ENCODE measurements around the gene SASH3.

The SASH3 gene

GRCh38 chrX:129785160-129785947 is 5.6 kb downstream of the SASH3 start:
- no peak for DNase-seq

DNA sequence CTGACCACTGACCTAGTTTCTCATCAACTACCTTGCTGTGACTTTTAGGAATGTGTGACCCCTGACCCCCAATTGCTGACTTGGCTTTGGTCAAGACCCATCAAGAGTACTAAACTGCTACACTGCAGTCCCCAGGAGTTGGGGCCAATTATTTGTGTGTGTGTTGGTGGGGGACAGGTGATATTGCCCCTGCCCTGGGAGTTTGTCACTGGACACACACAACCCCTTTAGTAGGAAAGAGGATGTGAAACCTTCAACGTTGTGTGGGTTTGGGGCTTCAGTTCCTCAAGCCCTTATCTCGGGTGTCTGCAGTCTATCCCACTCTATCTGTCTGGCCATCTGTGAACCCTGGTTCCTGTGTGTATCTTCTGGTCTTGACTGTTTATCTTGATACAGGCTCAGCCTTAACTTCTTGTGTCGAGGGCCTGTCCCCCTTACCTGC is 6.5 kb downstream of the SASH3 start:
- no peak for DNase-seq

DNA sequence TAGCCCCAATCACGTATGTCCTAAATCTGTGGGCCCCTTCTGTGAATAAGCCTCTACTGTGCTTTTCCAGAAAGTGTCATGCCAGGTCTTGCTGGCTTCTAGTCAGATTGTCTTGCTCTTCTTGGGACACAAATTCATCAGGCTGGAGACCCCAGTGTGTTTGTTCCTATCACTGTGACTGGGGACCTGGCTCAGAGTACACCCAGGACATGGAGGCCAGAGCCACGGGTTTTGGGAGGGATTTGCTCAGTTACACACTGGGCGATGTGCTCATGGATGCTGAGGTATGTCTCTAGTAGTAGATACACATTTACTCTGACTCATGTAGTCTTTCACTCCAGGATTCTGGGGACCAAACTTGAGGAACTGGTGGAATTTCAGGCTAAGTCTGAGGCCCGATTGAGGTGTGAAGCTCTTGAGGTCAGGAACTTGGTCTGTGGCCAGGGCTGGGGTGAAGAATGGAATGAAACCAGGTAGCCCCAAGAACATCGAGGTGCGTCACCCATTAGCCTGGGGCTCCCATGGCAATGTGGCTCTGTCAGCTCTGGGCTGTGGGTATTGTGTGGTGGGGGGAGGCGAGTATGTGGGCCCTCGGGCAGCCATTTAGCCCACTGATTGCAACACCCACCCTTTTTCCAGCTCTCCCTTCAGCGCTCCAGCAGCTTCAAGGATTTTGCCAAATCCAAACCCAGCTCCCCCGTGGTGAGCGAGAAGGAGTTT is 7.7 kb downstream of the SASH3 start:
- no peak for DNase-seq

DNA sequence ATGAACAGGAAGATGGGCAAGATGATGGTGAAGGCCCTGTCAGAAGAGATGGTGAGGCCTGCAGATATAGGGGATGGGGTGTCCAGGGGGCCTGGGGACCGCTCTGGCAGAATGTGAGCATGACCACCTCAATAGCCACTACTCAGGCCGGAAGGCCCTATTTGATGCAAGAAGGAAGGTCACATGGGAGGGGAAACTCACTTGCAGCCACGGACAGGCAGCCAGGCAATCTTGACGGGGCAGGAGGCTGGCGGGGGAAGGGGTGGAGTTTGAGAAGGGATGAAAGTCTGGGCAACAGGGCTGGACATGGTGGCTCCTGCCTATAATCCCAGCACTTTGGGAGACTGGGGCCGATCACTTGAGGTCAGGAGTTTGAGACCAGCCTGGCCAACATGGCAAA is 8.8 kb downstream of the SASH3 start:
- no peak for DNase-seq

DNA sequence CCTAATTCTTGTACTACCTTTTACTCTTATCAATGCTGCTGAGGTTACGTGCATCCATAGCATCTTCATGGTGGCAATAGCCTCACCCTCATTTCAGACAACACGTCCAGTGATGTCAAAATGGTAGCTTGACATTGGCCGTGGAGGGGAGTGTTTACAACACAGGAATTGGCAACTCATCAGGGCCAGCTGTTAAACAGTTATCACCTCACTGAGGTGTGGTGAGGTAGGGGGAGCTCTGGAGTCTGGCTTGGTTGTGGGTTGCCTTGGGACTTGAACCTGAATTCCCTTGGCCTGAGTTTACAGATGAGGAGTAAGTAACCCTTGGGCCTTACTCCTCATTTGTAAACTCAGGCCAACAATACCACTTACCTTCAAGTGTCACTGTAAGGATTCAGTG is 10.4 kb downstream of the SASH3 start:
- DNase-seq: no peak

GRCh38 chrX:129790808-129791207 is 11.1 kb downstream of the SASH3 start:
- no peak for DNase-seq

- no peak for DNase-seq
Measured at GRCh38 chrX:129791336-129791735, 11.6 kb downstream of the SASH3 start.

- no peak for DNase-seq
Measured at GRCh38 chrX:129791961-129792570, 12.3 kb downstream of the SASH3 start.

GRCh38 chrX:129792586-129793291 is 13.0 kb downstream of the SASH3 start:
- no peak for DNase-seq

DNA sequence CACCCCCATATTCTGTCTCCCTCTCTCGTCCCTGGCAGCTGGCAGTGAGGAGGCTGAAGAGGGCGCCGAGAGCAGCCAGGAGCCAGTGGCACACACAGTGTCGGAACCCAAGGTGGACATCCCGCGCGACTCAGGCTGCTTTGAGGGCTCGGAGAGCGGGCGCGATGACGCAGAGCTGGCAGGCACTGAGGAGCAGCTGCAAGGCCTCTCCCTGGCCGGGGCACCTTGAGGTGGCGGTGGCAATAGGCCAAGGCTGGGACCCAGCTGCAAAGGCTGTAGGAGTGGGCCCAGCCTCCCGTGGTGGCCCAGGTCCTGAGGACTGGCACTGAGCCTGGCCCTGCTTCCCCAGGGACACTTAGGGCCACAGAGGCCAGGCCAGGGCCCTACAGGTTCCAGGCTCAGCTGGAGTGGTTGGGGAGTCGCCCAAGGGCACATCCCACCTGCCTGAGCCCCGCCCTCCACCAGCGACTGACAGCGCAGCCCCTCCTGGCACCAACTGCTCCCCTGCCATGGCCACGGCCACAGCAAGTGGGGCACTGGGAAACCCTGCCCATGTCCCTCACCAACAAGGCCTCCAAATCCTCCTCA is 13.9 kb downstream of the SASH3 start:
- no peak for DNase-seq

DNA sequence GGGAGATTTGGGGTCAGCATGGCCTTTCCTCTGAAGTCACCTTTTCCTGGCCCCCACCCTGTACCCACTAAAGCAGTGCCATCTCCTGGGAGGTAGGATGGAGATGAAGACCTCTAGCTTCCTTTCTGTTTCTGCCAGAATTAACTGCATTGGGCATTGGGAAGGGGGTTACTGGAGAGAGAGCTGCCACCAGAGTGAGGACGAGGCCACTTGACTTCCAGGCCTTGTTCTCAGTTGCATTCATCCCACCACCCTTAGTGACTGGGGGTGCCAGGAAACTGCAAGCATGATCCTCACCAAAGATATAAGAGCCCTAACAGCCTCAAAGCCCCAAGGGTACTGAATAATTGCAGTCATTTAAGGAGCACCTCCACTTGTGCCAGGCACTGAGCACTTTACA is 15.8 kb downstream of the SASH3 start:
- no peak for DNase-seq

- no peak for DNase-seq
Measured at GRCh38 chrX:129797251-129797906, 17.6 kb downstream of the SASH3 start.

DNA sequence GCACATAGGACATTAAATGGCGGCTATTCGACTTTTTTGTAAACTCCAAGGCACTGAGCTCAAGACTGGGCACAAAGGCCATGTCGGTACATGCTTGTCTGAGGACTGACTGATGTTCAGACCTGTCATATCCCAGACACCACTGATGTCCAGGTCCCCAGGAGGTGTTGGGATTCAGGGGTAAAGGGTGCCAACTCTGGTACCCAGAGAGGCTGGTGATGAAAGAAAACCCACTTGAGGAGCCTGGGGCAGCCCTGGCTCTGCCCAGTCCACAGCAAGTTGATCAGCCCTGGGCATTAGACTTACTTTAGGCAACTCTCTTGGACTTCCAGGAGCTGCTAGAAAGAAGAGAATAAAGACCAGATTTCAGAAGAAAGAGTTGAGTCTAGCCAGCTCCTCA is 18.7 kb downstream of the SASH3 start:
- DNase-seq: no peak

GRCh38 chrX:129798888-129799287 is 19.1 kb downstream of the SASH3 start:
- no peak for DNase-seq

DNA sequence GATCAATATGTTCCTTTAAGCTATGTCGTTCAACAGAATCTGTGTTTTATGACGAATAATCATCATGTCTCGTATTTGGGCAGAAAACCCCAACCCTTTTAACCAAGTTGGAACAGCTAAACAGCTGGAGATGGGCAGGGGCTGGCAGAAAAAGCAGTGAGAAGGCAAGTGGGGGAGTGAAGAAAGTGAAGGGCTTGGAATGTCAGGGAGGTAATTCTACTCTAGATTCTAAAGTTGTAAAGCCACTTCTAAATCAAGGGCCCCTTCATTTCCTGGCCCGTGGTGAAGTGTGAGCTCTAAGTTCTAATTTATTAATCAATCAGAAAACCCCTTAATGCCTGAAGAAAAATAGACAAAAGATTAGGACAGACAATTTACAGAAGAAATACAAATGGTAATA is 20.4 kb downstream of the SASH3 start:
- DNase-seq: no peak

DNA sequence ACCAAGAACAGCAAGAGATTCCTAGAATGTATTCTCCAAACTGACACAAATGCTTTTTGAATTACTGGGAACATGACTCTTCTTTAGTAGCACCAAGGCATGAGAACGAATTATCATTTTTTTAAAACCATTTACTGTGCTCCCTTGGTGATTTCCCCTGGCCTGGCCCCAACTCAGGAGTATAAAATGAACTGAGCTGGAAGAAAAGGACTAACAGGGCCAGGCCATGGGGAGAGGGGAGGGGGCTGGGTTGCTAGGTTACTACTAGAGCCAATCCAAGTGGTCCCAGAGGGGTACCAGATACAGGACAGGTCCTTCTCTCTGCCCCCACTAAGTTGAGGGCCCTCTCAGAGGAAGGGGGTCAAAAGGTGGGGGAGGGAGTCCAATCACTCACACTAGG is 23.1 kb downstream of the SASH3 start:
- DNase-seq: no peak

GRCh38 chrX:129804806-129805205 is 25.1 kb downstream of the SASH3 start:
- DNase-seq: no peak

DNA sequence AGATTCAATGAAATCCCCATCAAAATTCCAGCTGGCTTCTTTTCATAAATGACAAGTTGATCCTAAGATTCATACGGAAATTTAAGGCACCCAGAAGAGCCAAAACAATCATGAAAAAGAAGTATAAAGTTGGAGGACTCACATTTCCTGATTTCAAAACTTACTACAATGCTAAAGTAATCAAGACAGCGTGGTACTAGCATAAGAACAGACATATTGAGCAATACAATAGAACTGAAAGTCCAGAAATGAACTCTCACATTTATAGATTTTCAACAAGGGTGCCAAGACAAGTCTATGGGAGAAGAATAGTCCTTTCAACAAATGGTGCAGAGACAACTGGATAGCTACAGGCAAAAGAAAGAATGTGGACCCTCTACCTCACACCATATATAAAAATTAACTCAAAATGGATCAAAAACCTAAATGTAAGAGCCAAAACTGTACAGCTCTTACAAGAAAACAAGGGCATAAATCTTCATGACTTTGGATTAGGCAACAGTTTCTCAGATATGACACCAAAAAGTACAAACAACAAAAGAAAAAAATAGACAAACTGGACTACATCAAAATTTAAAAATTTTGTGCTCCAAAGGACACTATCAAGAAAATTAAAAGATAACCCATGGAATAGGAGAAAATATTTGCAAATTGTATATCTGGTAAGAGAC is 28.5 kb downstream of the SASH3 start:
- no peak for DNase-seq

DNA sequence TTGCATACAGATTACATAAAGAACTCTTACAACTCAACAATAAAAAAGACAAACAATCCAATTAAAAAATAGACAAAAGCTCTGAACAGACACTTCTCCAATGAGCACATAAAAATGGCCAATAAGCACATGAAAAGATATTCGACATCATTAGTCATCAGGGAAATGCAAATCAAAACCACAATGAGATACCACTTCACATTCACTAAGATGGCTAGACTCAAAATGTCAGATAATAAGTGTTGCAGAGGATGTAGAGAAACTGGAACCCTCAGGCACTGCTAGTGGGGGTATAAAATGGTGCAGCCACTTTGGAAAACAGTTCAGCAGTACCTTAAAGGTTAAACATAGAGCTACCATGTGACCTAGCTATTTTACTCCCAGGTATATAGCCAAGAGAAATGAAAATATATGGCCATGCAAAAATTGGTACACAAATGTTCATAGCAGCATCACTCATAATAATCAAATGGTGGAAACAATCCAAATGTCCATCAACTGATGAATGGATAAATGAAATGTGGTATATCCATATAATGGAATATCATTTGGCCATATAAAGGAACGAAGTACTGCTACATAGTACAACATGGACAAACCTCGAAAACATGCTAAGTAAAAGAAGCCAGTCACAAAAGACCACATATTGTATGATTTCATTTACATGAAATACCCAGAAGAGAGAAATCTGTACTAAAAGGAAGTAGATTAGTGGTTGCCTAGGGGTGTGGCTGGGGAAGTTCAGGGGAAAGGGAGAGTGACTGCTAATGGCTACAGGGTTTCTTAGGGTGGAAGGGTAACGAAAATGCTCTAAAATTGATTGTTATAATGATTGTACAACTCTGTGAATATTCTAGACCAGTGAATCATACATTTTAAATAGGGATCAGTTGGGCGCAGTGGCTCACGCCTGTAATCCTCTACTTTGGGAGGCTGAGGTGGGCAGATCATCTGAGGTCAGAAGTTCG is 29.4 kb downstream of the SASH3 start:
- DNase-seq: no peak

DNA sequence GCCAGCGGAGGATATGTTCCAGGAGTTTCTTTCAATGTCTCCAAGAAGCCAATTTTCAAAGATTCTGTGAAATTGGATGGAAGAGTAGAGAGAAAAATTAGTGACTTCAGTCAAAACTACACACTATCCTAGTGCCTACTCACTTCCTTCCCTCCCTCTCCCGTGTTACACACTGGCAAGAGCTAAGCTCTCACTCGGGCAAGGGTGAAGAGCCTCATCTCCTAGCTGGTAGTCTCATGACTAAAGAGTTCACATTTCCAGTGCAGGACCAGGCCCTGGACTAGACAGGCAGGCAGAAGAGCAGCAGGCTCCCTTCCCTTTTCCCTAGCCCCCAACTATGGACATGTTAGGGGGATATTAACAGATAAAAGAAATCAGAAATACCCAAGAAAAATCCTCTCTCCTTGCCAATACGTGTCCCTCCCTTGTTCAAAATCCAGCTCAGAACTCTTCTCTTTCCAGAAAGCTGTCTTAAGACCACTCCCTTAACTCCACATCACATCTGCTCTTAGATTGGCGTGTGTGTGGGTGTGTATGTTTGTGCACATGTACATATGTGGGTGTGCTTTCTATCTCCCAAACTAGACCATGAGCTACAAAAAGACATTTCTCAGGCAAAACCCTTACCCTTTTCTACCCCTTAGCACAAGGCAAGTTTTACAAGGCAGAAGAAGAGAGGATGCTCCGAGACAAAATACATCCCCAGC is 34.1 kb downstream of the SASH3 start:
- DNase-seq: no peak

All from activated T-cell treated with anti-CD3 and anti-CD28 coated beads for 4 hours (primary cell).